GM21447 (cell line): Measurements from ENCODE around the gene SPATC1L.
"Not testable (repeated sequence)": the region's sequence is repeated elsewhere in the genome, so short reads cannot be mapped to it uniquely, and the experiment has no call there.

Experiments used
- ATAC-seq: cut with Tn5 transposase; IDR thresholded peaks from one replicate; pipeline ENCODE4 v1.9.1; 2021; ENCODE audit not compliant: unreplicated experiment

SPATC1L gene

GRCh38 chr21:46184625-46185555 lies 631 bp upstream of the SPATC1L start:
- ATAC-seq: peak; percentile 62

- ATAC-seq: not testable (repeated sequence)
These were observed 836 bp downstream of the SPATC1L start for GRCh38 chr21:46183337-46183909.

GRCh38 chr21:46182548-46183336 lies 1.5 kb downstream of the SPATC1L start:
- ATAC-seq: no peak

DNA sequence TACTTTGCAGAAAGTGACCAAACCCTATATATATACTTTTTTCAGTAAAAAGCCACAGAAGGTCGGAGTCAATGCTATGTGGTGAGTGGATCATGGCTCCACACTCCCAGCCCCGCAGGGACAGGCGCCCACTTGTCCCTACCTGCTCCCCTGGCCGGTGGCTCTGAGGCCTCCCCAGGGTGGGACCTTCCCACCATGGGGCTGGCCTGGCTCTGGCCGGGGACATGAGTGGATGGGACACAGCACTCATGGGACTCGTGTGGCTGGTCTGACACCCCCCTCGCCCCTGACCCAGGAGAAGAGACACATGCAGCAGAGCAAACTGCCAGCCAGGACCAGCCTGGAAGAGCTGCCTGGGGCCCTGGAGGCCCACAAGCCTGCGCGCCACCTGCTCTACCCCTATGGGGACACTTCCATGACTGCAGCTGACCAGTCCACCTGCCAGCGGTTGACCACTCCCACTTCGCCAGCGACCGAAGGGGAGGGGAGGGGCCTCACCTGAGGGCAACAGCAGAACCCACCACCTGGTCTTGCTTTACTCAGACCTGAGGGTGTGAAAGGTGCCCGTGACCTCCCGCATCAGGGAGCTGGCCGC lies 2.2 kb downstream of the SPATC1L start:
- ATAC-seq: no peak

- ATAC-seq: no peak
These were observed 2.8 kb downstream of the SPATC1L start for GRCh38 chr21:46181436-46181835.

DNA sequence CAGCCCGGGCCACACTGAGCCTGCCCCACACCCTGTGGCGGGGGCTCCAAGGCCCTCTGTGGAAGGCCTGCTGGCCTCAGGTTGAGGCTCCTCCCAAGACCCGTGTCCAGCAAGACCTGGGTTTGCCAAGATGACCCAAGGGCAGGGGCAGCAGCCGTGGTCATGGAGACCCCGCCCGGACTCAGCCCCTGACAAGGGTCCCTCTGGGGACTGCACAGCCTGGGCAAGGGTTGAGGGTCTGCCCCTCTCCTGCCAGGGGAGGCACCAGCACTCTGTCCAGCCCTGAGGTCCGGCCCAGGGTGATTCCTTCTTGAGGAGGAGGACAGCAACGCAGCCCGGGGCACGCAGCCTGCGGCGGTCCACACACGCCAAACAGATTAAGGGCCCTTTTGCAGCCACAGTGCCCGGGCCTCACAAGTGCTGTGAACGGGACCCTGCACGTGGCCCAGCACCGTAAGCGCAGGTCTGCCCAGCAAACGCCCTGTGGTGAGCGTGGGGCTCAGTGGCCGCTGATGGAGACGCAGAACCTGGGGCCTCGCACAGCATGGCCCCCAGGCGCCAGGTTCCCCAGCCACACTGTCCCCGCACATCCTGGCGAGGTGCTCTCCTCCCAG lies 3.4 kb downstream of the SPATC1L start:
- ATAC-seq: no peak

- ATAC-seq: no peak
These were observed 4.1 kb downstream of the SPATC1L start for GRCh38 chr21:46180079-46180722.

DNA sequence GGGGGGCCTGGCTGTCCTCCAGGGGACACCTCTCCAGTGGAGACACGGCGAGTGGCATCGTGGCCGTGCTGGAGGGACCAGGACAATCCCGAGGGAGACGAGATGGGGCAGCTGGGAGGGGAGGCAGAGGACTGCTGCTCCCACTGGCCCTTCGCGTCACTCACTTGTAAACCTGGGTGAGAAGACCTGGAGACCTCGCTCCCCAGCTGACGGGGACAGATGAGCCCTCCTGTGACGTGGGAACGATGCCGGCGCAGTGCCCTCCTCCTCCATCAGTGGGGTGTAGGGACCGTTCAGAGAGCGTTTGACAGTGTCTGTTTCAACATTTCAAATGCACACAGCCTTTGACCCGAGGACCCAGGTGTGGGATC lies 4.6 kb downstream of the SPATC1L start:
- no peak for ATAC-seq

DNA sequence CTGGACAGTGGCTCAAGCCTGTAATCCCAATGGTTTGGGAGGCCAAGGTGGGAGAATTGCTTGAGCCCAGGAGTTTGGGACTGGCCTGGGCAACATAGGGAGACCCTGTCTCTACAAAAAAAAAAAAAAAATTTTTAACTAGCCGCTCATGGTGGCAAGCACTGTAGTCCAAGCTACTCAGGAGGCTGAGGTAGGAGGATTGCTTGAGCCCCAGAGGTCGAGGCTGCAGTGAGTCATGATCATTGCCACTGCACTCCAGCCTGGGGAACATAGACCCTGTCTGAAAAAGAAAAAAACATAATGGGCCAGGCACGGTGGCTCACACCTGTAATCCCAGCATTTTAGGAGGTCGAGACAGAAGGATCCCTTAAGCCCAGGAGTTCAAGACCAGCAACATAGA lies 5.3 kb downstream of the SPATC1L start:
- ATAC-seq: no peak

DNA sequence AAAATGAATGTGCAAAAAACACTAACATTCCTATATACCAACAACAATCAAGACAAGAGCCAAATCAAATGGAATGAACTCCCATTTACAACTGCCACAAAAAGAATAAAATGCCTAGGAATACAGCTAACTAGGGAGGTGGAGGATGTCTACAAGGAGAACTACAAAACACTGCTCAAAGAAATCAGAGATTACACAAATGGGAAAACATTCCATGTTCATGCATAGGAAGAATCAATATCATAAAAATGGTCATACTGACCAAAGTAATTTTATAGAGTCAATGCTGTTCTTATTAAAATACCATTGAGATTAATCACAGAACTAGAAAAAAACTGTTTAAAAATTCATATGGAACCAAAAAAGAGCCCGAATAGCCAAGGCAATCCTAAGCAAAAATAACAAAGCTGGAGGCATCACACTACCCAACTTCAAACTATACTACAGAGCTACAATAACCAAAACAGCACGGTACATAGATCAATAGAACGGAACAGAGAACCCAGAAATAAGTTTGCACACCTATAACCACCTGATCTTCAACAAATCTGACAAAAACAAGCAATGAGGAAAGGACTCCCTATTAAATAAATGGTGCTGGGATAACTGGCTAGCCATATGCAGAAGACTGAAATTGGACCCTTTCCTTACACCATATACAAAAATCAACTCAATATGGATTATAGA lies 7.7 kb downstream of the SPATC1L start:
- ATAC-seq: not testable (repeated sequence)

- ATAC-seq: no peak
These were observed 10.7 kb downstream of the SPATC1L start for GRCh38 chr21:46173573-46173972.

DNA sequence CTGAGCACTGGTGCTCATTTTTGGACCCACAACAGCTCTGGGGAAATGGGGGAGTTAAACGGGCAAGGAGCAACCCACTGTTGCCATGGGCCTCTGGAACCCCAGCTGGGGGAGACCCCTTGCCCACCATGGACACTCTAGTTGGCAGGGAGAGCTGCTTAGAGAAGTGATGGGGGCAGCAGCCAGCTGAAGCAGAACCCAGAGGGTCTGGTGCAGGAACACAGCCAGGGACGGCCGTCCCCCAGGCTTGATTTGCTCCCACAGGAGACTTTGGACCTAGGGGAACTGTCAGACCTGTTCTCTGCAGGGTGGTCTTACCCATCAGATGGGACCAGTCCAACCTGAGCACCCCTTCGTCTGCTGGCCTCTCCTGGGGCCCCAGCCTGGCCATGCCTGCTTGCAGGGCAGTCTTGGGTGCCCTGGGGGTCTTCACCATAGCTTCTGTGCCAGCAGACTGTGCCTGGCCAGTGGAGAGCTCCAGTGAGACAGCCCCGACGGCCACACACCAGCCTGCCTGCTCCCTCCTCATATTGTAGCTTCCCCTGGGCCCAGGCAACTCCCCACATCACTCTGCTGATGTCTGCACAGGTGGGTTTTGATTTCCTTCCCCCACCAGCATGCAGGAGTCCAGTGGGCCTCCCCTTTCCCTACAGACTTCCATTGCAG lies 11.3 kb downstream of the SPATC1L start:
- ATAC-seq: no peak

GRCh38 chr21:46171996-46172862 lies 12.0 kb downstream of the SPATC1L start:
- no peak for ATAC-seq

DNA sequence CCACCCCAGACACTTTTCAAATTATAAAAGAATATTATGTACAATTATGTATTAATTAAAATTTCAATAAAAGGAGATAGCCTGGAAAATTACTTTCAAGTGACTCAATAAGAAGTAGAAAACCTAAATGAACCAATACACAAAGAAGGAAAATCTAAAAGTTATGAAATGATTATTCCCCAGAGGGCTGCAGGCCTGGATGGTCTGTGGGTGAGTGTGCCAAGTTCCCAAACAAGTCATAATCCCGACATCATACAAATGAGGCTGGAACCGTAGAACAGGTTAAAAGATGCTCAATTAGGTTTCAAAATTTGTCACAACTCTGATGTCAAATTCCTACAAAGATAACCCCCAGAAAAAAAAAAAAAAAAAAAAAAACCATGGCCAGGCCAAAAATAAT lies 12.7 kb downstream of the SPATC1L start:
- ATAC-seq: no peak

DNA sequence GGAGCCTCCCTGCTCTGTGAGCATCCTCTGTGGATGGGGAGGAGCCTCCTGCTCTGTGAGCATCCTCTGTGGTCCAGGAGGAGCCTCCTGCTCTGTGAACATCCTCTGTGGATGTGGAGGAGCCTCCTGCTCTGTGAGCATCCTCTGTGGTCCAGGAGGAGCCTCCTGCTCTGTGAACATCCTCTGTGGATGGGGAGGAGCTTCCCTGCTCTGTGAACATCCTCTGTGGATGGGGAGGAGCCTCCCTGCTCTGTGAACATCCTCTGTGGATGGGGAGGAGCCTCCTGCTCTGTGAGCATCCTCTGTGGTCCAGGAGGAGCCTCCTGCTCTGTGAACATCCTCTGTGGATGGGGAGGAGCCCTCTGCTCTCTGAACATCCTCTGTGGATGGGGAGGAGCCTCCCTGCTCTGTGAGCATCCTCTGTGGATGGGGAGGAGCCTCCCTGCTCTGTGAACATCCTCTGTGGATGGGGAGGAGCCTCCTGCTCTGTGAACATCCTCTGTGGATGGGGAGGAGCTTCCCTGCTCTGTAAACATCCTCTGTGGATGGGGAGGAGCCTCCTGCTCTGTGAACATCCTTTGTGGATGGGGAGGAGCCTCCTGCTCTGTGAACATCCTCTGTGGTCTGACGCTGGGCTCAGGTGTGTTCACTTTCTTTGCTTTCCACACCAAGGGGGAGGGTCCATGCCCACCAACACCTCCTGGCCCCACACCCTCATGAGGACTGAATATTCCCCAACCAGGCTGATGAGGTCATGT lies 13.6 kb downstream of the SPATC1L start:
- not testable (repeated sequence) for ATAC-seq

DNA sequence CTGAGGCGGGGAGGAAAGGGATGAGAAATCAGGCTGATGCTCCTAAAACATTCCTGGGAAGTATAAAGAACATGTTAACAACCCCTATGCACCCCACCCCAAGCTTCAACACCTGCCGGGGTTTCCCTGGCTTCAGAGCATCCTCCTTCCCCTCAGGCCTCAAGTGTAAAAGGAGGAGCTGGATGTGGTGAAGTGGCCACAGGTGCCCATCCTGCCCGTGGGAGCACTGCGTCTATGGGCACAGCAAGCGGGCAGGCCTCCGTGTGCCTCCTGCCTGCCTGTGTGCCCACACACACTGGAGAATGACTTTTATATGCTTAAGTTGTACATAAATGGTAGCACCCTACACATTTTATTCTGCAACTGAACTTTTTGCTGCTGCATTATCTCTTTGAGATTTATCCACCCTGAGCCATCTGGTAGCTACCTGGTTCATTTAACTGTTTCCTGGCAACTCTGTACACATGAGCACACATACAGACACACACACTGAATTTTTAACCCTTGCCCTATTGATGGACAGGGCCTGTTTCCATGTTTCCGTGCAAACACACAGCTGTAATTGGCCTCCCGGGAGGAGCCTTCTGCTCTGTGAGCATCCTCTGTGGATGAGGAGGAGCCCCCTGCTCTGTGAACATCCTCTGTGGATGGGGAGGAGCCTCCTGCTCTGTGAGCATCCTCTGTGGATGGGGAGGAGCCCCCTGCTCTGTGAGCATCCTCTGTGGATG lies 15.4 kb downstream of the SPATC1L start:
- ATAC-seq: no peak

DNA sequence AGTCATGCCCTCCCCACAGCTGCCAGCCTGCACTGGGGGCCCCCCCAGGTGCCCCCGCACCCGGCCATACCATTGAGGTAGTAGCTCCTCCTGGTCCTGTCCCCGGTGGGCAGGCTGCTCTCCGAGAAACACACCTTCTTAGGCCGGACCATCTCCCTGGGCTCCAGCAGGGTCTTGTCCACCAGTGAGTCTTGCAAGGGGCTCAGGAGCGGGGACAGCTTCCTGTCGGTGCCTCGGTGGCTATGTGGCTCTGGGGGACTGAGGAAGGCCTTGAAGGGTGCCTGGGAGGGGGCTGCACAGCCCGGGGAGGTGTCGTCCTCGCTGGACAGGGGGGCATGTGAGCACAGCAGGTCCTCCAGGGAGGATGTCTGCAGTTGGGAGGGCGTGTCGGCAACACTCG lies 16.0 kb downstream of the SPATC1L start:
- ATAC-seq: no peak
